GM23248 (cell line): ENCODE data around the gene OR1B1. TPM values are rescaled to one million over a fixed set of nuclear protein-coding genes. Genes with fewer than 3 reads are reported as not detected.

Experiments
- DNase-seq: peaks from one replicate; pipeline ENCODE4 v3.0.0-alpha.2; 2015
- H2AFZ ChIP-seq: fragments of 200-600 bp; sonication (generic); 2 replicates; pipeline ENCODE4 v1.6.1; 2016; ENCODE audit warnings: antibody characterized with exemption
- H3F3A ChIP-seq: fragments of 200-600 bp; sonication (generic); 2 replicates; pipeline ENCODE4 v1.6.1; 2016; ENCODE audit warnings: mild to moderate bottlenecking, antibody characterized with exemption, mixed run types; ENCODE audit not compliant: insufficient read depth
- H3K27ac ChIP-seq: fragments of 200-600 bp; sonication (generic); 2 replicates; pipeline ENCODE4 v1.5.1; 2016; ENCODE audit warnings: mild to moderate bottlenecking
- H3K27me3 ChIP-seq: fragments of 200-600 bp; sonication (generic); replicated peaks from 2 replicates; pipeline ENCODE4 v1.6.1; 2016; ENCODE audit warnings: mild to moderate bottlenecking; ENCODE audit not compliant: insufficient read depth
- H3K36me3 ChIP-seq: fragments of 200-600 bp; sonication (generic); 2 replicates; pipeline ENCODE4 v1.6.1; 2016; ENCODE audit warnings: low read depth, mild to moderate bottlenecking
- H3K4me1 ChIP-seq: fragments of 200-600 bp; sonication (generic); 2 replicates; pipeline ENCODE4 v1.6.1; 2016; ENCODE audit warnings: mild to moderate bottlenecking; ENCODE audit not compliant: insufficient read depth
- H3K4me2 ChIP-seq: fragments of 200-600 bp; sonication (generic); one replicate; pipeline ENCODE4 v1.6.1; 2016; ENCODE audit warnings: mild to moderate bottlenecking; ENCODE audit not compliant: unreplicated experiment
- H3K4me3 ChIP-seq: fragments of 200-600 bp; sonication (generic); 2 replicates; pipeline ENCODE4 v1.5.1; 2016; ENCODE audit warnings: mild to moderate bottlenecking
- H3K79me2 ChIP-seq: fragments of 200-600 bp; sonication (generic); 2 replicates; pipeline ENCODE4 v1.6.1; 2016; ENCODE audit warnings: mild to moderate bottlenecking; ENCODE audit not compliant: insufficient read depth
- H3K9ac ChIP-seq: fragments of 200-600 bp; sonication (generic); 2 replicates; pipeline ENCODE4 v1.6.1; 2016; ENCODE audit warnings: mild to moderate bottlenecking
- H3K9me2 ChIP-seq: fragments of 200-600 bp; sonication (generic); 2 replicates; pipeline ENCODE4 v1.6.1; 2016; ENCODE audit warnings: mixed run types, mild to moderate bottlenecking, moderate library complexity; ENCODE audit not compliant: insufficient read depth
- H3K9me3 ChIP-seq: fragments of 200-600 bp; sonication (generic); one replicate; pipeline ENCODE4 v1.6.1; 2017; ENCODE audit warnings: low read depth
- H4K20me1 ChIP-seq: fragments of 200-600 bp; sonication (generic); 2 replicates; pipeline ENCODE4 v1.6.0; 2016; ENCODE audit not compliant: insufficient read depth
- EZH2 ChIP-seq: fragments of 200-600 bp; sonication (generic); IDR thresholded peaks from 2 replicates; pipeline ENCODE4 v1.6.1; 2018; ENCODE audit warnings: antibody characterized with exemption, mild to moderate bottlenecking; ENCODE audit not compliant: insufficient read depth, poor library complexity, severe bottlenecking
- EZH2phosphoT487 ChIP-seq: fragments of 200-600 bp; sonication (generic); IDR thresholded peaks from 2 replicates; pipeline ENCODE4 v1.6.1; 2018; ENCODE audit warnings: antibody characterized with exemption, moderate library complexity, mild to moderate bottlenecking, low read depth; ENCODE audit not compliant: insufficient read depth
- WGBS, 2 experiments: methylation state at CpG; one replicate each; pipeline ENCODE4 v1.1.6; 2015 to 2017; ENCODE audit warnings: low lambda C conversion rate in 2 of 2, low coverage in 1 of 2; ENCODE audit errors: missing lambda C conversion rate in 2 of 2; 5-methylcytosine and 5-hydroxymethylcytosine counted together
- in situ Hi-C: fragments of 300-500 bp; cut with MboI; formaldehyde crosslinking; loops from 2 replicates; pipeline ENCODE4 v1.15.0; 2020
- polyA plus RNA-seq: library from polyadenylated mRNA; unstranded; fragments of >200 nt; fragmentation: Nextera tagmentation; extraction: Ambion mirVana; gene quantifications from 2 replicates; pipeline ENCODE4 v1.2.1, GENCODE V29; 2016
- total RNA-seq: library from RNA; depleted of rRNA; stranded (reverse); fragments of >200 nt; shearing (Covaris generic); gene quantifications from 2 replicates; pipeline ENCODE4 v1.2.3, GENCODE V29; 2014; rRNA removed

The OR1B1 gene
- total RNA-seq (not detected in 2 replicates), polyA plus RNA-seq (not detected in 2 replicates)

DNA sequence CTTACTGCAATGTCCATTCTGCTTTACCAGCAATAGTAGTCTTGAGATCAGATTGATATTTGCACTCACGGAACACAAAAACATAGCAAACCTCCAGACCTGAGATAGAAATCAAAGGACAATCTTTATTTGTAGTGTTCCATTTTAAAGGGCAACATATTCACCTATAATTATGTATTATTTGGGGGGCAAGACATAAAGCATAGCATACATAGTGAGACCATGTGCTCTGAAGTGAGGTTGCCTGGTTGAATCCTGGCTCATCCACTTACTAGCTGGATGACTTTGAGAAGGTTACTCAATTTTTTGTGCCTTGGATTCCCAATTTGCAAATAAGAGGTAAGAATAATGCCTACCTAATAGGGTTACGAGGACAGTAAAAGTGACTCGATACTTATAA is at the start of gene OR1B1:
Gene OR1B1, minus strand, starts transcription at position 101 of the 400 bp plus-strand sequence.
- Histone ChIP-seq H2AFZ (no peak within 1 kb of the TSS), H3F3A (no peaks in the 10 kb centered on the region), H3K9me2 (no peaks in the 10 kb centered on the region), H3K4me3 (no peak within 1 kb of the TSS), H3K27ac (no peak within 1 kb of the TSS), H3K4me1 (no peaks in the 10 kb centered on the region), H3K4me2 (no peak within 1 kb of the TSS), H3K36me3 (no peaks in the 10 kb centered on the region), H3K9me3 (no peaks in the 10 kb centered on the region), H3K27me3 (no peaks in the 10 kb centered on the region), H3K9ac (no peak within 1 kb of the TSS), H3K79me2 (no peaks in the 10 kb centered on the region), H4K20me1 (no peaks in the 10 kb centered on the region)
- no peak for DNase-seq
- 81 to 83% methylated on average over 3 of the region's 3 CpGs for WGBS, 2 experiments
- in situ Hi-C loops = no loop called here
- TF ChIP-seq EZH2 = no peak
- no peak for TF ChIP-seq EZH2phosphoT487

DNA sequence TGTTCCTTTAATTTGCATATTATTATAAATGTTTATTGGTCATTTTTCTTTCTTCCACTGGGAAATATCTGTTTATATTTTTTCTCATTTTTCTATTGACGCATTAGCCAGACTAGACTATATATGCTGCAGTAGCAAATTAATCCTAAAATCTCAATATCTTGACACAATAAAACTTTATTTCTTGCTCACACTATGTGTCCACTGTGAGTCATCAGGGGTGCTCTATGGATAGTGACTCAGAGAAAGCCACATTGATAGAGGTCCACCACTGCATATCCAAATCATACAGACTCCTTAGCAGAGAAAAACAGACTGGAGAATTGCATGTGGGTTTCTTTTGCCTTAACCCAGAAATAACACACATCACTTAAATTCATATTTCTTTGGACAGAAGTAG is 38.3 kb upstream of the OR1B1 start:
- Histone ChIP-seq H4K20me1 (no peaks in the 10 kb centered on the region), H3K9ac (no peak overlapping the region), H3F3A (no peaks in the 10 kb centered on the region), H3K9me3 (no peaks in the 10 kb centered on the region), H3K36me3 (no peaks in the 10 kb centered on the region), H3K9me2 (no peaks in the 10 kb centered on the region), H3K4me2 (no peak overlapping the region), H3K4me1 (no peaks in the 10 kb centered on the region), H3K79me2 (no peaks in the 10 kb centered on the region), H3K27me3 (no peaks in the 10 kb centered on the region), H2AFZ (no peak overlapping the region), H3K27ac (no peak overlapping the region), H3K4me3 (no peak overlapping the region)
- WGBS, 2 experiments = 83 to 92% methylated on average over 1 of the region's 1 CpG
- TF ChIP-seq EZH2 (no peak), EZH2phosphoT487 (no peak)
- in situ Hi-C loops = no loop called here
- DNase-seq = peak; percentile 45

- Histone ChIP-seq H3K9me2 (no peaks in the 10 kb centered on the region), H3K4me3 (no peak overlapping the region), H3K4me2 (no peak overlapping the region), H3K9ac (no peak overlapping the region), H4K20me1 (no peaks in the 10 kb centered on the region), H3K27ac (no peak overlapping the region), H3K36me3 (no peaks in the 10 kb centered on the region), H3F3A (no peaks in the 10 kb centered on the region), H3K4me1 (no peaks in the 10 kb centered on the region), H3K9me3 (no peaks in the 10 kb centered on the region), H2AFZ (no peak overlapping the region), H3K79me2 (no peaks in the 10 kb centered on the region), H3K27me3 (no peaks in the 10 kb centered on the region)
- TF ChIP-seq EZH2phosphoT487 (no peak), EZH2 (no peak)
- peak; percentile 1 for DNase-seq
- in situ Hi-C loops = no loop called here
Observed at GRCh38 chr9:122684851-122685250, 27.4 kb upstream of the OR1B1 start.

- TF ChIP-seq EZH2 (no peak), EZH2phosphoT487 (no peak)
Observed at GRCh38 chr9:122672481-122672880, 15.1 kb upstream of the OR1B1 start.

DNA sequence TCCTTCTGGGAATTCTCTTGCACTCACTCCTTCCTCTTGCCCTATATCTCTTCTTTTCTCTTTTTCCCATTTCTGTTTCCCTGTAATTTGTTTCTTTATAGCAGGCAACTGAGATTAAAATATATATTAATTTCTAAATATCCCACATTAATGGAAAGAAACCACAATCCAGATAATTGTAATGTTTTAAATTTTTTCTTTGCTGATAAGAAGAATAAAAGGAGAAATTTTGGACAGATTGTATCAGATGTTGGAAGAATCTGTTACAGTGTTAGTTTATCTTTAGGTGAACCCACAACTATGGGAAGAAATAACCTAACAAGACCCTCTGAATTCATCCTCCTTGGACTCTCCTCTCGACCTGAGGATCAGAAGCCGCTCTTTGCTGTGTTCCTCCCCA is 4.0 kb upstream of the OR1B1 start, which contains the start of gene OR1L1:
Gene OR1L1, plus strand, starts transcription at position 301 of the 400 bp plus-strand sequence. Its CDS starts 0 bp downstream, at position 301.
- no peak for TF ChIP-seq EZH2
- TF ChIP-seq EZH2phosphoT487 = no peak
- Histone ChIP-seq H3K27ac (no peak within 1 kb of the TSS), H3K27me3 (no peaks in the 10 kb centered on the region; the same call in 1 of the 2 replicates), H3K79me2 (no peaks in the 10 kb centered on the region), H3K9me3 (no peaks in the 10 kb centered on the region), H4K20me1 (no peaks in the 10 kb centered on the region), H3K9ac (no peak within 1 kb of the TSS), H3K4me2 (no peak within 1 kb of the TSS), H2AFZ (no peak within 1 kb of the TSS), H3K4me1 (no peaks in the 10 kb centered on the region), H3F3A (no peaks in the 10 kb centered on the region), H3K36me3 (no peaks in the 10 kb centered on the region), H3K9me2 (no peaks in the 10 kb centered on the region; the same call in 1 of the 2 replicates), H3K4me3 (no peak within 1 kb of the TSS)
- no peak for DNase-seq
- 43 to 57% methylated on average over 2 of the region's 2 CpGs for WGBS, 2 experiments
- in situ Hi-C loops = no loop called here

More at GRCh38 chr9:122672481-122672880, 15.1 kb upstream of the OR1B1 start:
- Histone ChIP-seq H3K4me2 (no peak overlapping the region), H3K27me3 (no peaks in the 10 kb centered on the region), H3K36me3 (no peaks in the 10 kb centered on the region), H3F3A (no peaks in the 10 kb centered on the region), H3K79me2 (no peaks in the 10 kb centered on the region), H3K9ac (no peak overlapping the region), H3K9me3 (no peaks in the 10 kb centered on the region), H3K4me1 (no peaks in the 10 kb centered on the region), H3K27ac (no peak overlapping the region), H4K20me1 (no peaks in the 10 kb centered on the region), H3K4me3 (no peak overlapping the region), H3K9me2 (no peaks in the 10 kb centered on the region), H2AFZ (no peak overlapping the region)
- in situ Hi-C loops = no loop called here
- DNase-seq = no peak
- 37 to 48% methylated on average over 2 of the region's 2 CpGs for WGBS, 2 experiments
